Activated effector memory CD4-positive, alpha-beta T cell treated with Interleukin-2 at 50 U/mL for 16 hours (primary cell): Measurements from ENCODE around the gene INPP5F.
"Not testable (repeated sequence)": the region's sequence is repeated elsewhere in the genome, so short reads cannot be mapped to it uniquely, and the experiment has no call there.

Experiments
- DNase-seq: peaks from one replicate; pipeline ENCODE4 v3.0.0-alpha.2; 2020

INPP5F gene

GRCh38 chr10:119706521-119707278 lies 19.1 kb upstream of the INPP5F start:
- no peak for DNase-seq

- DNase-seq, result not testable (repeated sequence)
Measured at GRCh38 chr10:119707331-119707730, 18.5 kb upstream of the INPP5F start.

- DNase-seq, result not testable (repeated sequence)
Measured at GRCh38 chr10:119710935-119711334, 14.9 kb upstream of the INPP5F start.

- no peak for DNase-seq
Measured at GRCh38 chr10:119713744-119714483, 11.9 kb upstream of the INPP5F start.

- no peak for DNase-seq
Measured at GRCh38 chr10:119714484-119714816, 11.4 kb upstream of the INPP5F start.

- DNase-seq, result no peak
Measured at GRCh38 chr10:119715628-119716505, 10.0 kb upstream of the INPP5F start.

GRCh38 chr10:119723161-119723560 lies 2.7 kb upstream of the INPP5F start:
- DNase-seq, result no peak

- no peak for DNase-seq
Measured at GRCh38 chr10:119723624-119724023, 2.2 kb upstream of the INPP5F start.

- DNase-seq, result no peak
Measured at GRCh38 chr10:119724593-119725516, 995 bp upstream of the INPP5F start.

GRCh38 chr10:119725517-119725827 lies 378 bp upstream of the INPP5F start:
- no peak for DNase-seq

- no peak for DNase-seq
Measured at GRCh38 chr10:119726676-119727261, 919 bp downstream of the INPP5F start.

GRCh38 chr10:119728172-119728800 lies 2.4 kb downstream of the INPP5F start:
- no peak for DNase-seq

GRCh38 chr10:119734396-119735332 lies 8.8 kb downstream of the INPP5F start:
- DNase-seq, result no peak

GRCh38 chr10:119735451-119735850 lies 9.6 kb downstream of the INPP5F start:
- DNase-seq, result no peak

- no peak for DNase-seq
Measured at GRCh38 chr10:119736220-119736619, 10.4 kb downstream of the INPP5F start.

- no peak for DNase-seq
Measured at GRCh38 chr10:119737039-119737663, 11.3 kb downstream of the INPP5F start.

GRCh38 chr10:119737823-119738222 lies 12.0 kb downstream of the INPP5F start:
- no peak for DNase-seq

GRCh38 chr10:119738962-119739361 lies 13.1 kb downstream of the INPP5F start:
- no peak for DNase-seq

GRCh38 chr10:119740096-119740495 lies 14.2 kb downstream of the INPP5F start:
- no peak for DNase-seq
